Measurements from ENCODE around the gene CTU1.

DNA sequence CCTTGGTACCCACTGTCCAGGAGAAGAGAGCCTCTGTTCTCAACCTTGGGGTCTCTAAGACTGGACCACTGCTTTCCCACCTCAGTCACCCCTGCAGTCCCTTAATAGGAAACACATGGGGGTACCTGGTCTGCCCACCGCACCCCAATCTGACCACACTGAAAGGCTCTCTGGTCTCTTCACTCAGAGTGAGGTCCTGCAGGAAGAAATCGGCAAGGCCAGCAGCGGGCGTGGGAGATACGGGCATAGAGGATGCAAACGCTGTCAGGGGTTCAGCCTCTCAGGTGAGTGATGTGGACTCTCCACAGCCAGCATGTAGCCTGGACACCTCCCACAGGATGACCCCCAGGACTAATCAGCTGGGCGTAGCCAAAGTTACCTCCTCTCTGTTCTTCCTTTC is 20.0 kb upstream of the CTU1 start:
- TF ChIP-seq ZNF24 (IDR thresholded peaks at IDR 0.05) (no peak), RAD21 (IDR thresholded peaks at IDR 0.05; ENCODE audit: insufficient read depth, low read depth, low read length) (no peak), SMAD1 (IDR thresholded peaks at IDR 0.05; ENCODE audit: low read depth, partially characterized antibody) (no peak), RBBP5 (conservative IDR thresholded peaks at IDR 0.05) (no peak), EZH2 (IDR thresholded peaks at IDR 0.05; ENCODE audit: borderline replicate concordance, control insufficient read depth, low read depth, low read length) (no peak), CBX5 (IDR thresholded peaks at IDR 0.05; ENCODE audit: low read depth) (no peak)
- TF ChIP-seq, protein P1, sequence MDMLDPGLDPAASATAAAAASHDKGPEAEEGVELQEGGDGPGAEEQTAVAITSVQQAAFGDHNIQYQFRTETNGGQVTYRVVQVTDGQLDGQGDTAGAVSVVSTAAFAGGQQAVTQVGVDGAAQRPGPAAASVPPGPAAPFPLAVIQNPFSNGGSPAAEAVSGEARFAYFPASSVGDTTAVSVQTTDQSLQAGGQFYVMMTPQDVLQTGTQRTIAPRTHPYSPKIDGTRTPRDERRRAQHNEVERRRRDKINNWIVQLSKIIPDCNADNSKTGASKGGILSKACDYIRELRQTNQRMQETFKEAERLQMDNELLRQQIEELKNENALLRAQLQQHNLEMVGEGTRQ (IDR thresholded peaks at IDR 0.05; ENCODE audit: borderline replicate concordance, low read depth, low read length) = no peak

Measured in GM12878 (cell line).